HG02870 (cell line): Measurements from ENCODE around the gene AKR1C2.
"Not testable (repeated sequence)": the region's sequence is repeated elsewhere in the genome, so short reads cannot be mapped to it uniquely, and the experiment has no call there.

ENCODE experiments used
- ATAC-seq: cut with Tn5 transposase; IDR thresholded peaks from one replicate; pipeline ENCODE4 v1.9.1; 2021; ENCODE audit warnings: mild to moderate bottlenecking, moderate library complexity; ENCODE audit not compliant: unreplicated experiment

AKR1C2 gene

GRCh38 chr10:5003127-5004029, at the start of gene AKR1C2:
Gene AKR1C2 (minus strand): TSS chr10:5003857. CDS start chr10:5003835, 22 bp downstream.
- not testable (repeated sequence) for ATAC-seq

- not testable (repeated sequence) for ATAC-seq
Measured at GRCh38 chr10:5052951-5053500, 49.4 kb upstream of the AKR1C2 start.

GRCh38 chr10:5047912-5048628, 44.4 kb upstream of the AKR1C2 start:
- ATAC-seq, result no peak

- ATAC-seq, result not testable (repeated sequence)
Measured at GRCh38 chr10:5047055-5047454, 43.4 kb upstream of the AKR1C2 start.

GRCh38 chr10:5046410-5046809, 42.8 kb upstream of the AKR1C2 start:
- ATAC-seq, result no peak

GRCh38 chr10:5045095-5045494, 41.4 kb upstream of the AKR1C2 start:
- ATAC-seq, result no peak

- no peak for ATAC-seq
Measured at GRCh38 chr10:5043716-5044115, 40.1 kb upstream of the AKR1C2 start.

GRCh38 chr10:5042922-5043321, 39.3 kb upstream of the AKR1C2 start:
- no peak for ATAC-seq

- no peak for ATAC-seq
Measured at GRCh38 chr10:5041471-5042023, 37.9 kb upstream of the AKR1C2 start.

- ATAC-seq, result no peak
Measured at GRCh38 chr10:5040781-5041470, 37.3 kb upstream of the AKR1C2 start.

- ATAC-seq, result no peak
Measured at GRCh38 chr10:5040010-5040673, 36.5 kb upstream of the AKR1C2 start.

- ATAC-seq, result no peak
Measured at GRCh38 chr10:5038733-5039132, 35.1 kb upstream of the AKR1C2 start.

- no peak for ATAC-seq
Measured at GRCh38 chr10:5038101-5038500, 34.4 kb upstream of the AKR1C2 start.

- no peak for ATAC-seq
Measured at GRCh38 chr10:5036511-5036910, 32.9 kb upstream of the AKR1C2 start.

- no peak for ATAC-seq
Measured at GRCh38 chr10:5035356-5035755, 31.7 kb upstream of the AKR1C2 start.

- no peak for ATAC-seq
Measured at GRCh38 chr10:5034588-5034987, 30.9 kb upstream of the AKR1C2 start.

- no peak for ATAC-seq
Measured at GRCh38 chr10:5033061-5033778, 29.6 kb upstream of the AKR1C2 start.

GRCh38 chr10:5032444-5032843, 28.8 kb upstream of the AKR1C2 start:
- ATAC-seq, result not testable (repeated sequence)

- ATAC-seq, result not testable (repeated sequence)
Measured at GRCh38 chr10:5031588-5031987, 27.9 kb upstream of the AKR1C2 start.

- no peak for ATAC-seq
Measured at GRCh38 chr10:5030989-5031388, 27.3 kb upstream of the AKR1C2 start.
